Limb (tissue), 2 donors: ENCODE results near the gene OSR1.

Experiments
- DNase-seq, 2 donors: peaks; one replicate each; pipeline ENCODE4 v3.0.0-alpha.2; 2016; ENCODE audit errors: extremely low spot score in 2 of 2

The OSR1 gene

GRCh38 chr2:19359021-19359357, 566 bp upstream of the OSR1 start:
- no peak for DNase-seq

- no peak for DNase-seq
These were observed 801 bp downstream of the OSR1 start for GRCh38 chr2:19357402-19358241.

- peak in 1 of 2 donors; percentile 64 for DNase-seq
These were observed 1.6 kb downstream of the OSR1 start for GRCh38 chr2:19356545-19357401.

GRCh38 chr2:19355931-19356544, 2.4 kb downstream of the OSR1 start:
- peak in 1 of 2 donors; percentile 55 for DNase-seq

GRCh38 chr2:19355416-19355821, 3.0 kb downstream of the OSR1 start:
- no peak for DNase-seq

GRCh38 chr2:19355014-19355405, 3.4 kb downstream of the OSR1 start:
- DNase-seq = no peak

- no peak for DNase-seq
These were observed 4.7 kb downstream of the OSR1 start for GRCh38 chr2:19353721-19354050.

- no peak for DNase-seq
These were observed 5.3 kb downstream of the OSR1 start for GRCh38 chr2:19352946-19353720.

GRCh38 chr2:19351899-19352697, 6.3 kb downstream of the OSR1 start:
- no peak for DNase-seq

- DNase-seq = no peak
These were observed 6.9 kb downstream of the OSR1 start for GRCh38 chr2:19351499-19351898.

GRCh38 chr2:19350678-19351401, 7.6 kb downstream of the OSR1 start:
- no peak for DNase-seq

GRCh38 chr2:19349911-19350677, 8.3 kb downstream of the OSR1 start:
- DNase-seq = peak in 1 of 2 donors; percentile 82

GRCh38 chr2:19348692-19349091, 9.7 kb downstream of the OSR1 start:
- no peak for DNase-seq

GRCh38 chr2:19347619-19348562, 10.5 kb downstream of the OSR1 start:
- peak; percentile 94 to 99 for DNase-seq

GRCh38 chr2:19346983-19347618, 11.3 kb downstream of the OSR1 start:
- no peak for DNase-seq

GRCh38 chr2:19337742-19338141, 20.7 kb downstream of the OSR1 start:
- no peak for DNase-seq

- DNase-seq = no peak
These were observed 21.2 kb downstream of the OSR1 start for GRCh38 chr2:19337202-19337601.

- DNase-seq = no peak
These were observed 21.6 kb downstream of the OSR1 start for GRCh38 chr2:19336781-19337180.
